ENCODE data around the gene IFI27L1. TPM values are rescaled to one million over a fixed set of nuclear protein-coding genes. Genes with fewer than 3 reads are reported as not detected.

IFI27L1 gene
- total RNA-seq, 6 donors from 2014 or later = 8.0 to 19.8 (median 15.2) TPM

GRCh38 chr14:94046696-94047250, 34.3 kb upstream of the IFI27L1 start:
- TF ChIP-seq EP300 (IDR thresholded peaks at IDR 0.05) (no peak), POLR2AphosphoS5 (IDR thresholded peaks at IDR 0.05) (no peak), POLR2A (IDR thresholded peaks at IDR 0.05) (no peak), CTCF (IDR thresholded peaks at IDR 0.05) (no peak)
- no peak overlapping the region for H3K4me3 ChIP-seq
- DNase-seq = no peak
- H3K27me3 ChIP-seq = no peaks in the 10 kb centered on the region
- H3K4me1 ChIP-seq = peaks cover 6 to 20% (median 9%) of the 10 kb centered on the region in 4 donors
- no peak overlapping the region for H3K27ac ChIP-seq
- H3K36me3 ChIP-seq = peaks cover 28 to 82% (median 74%) of the 10 kb centered on the region in 4 donors
- 80 to 89% methylated on average over 6 to 7 of the region's 7 CpGs for WGBS, 2 donors
- no peaks in the 10 kb centered on the region for H3K9me3 ChIP-seq
- no peak for ATAC-seq (ENCODE audit: low FRiP score in 2 of 2)

GRCh38 chr14:94047581-94047980, 33.5 kb upstream of the IFI27L1 start:
- no peak for TF ChIP-seq CTCF (IDR thresholded peaks at IDR 0.05)
- no peak for TF ChIP-seq EP300 (IDR thresholded peaks at IDR 0.05)
- no peak for TF ChIP-seq POLR2A (IDR thresholded peaks at IDR 0.05)
- TF ChIP-seq POLR2AphosphoS5 (IDR thresholded peaks at IDR 0.05) = no peak
- no peak overlapping the region for H3K4me3 ChIP-seq
- H3K36me3 ChIP-seq = peaks cover 30 to 90% (median 82%) of the 10 kb centered on the region in 4 donors
- no peaks in the 10 kb centered on the region for H3K27me3 ChIP-seq
- WGBS, 2 donors = 90 to 100% methylated on average over 2 to 3 of the region's 3 CpGs
- no peaks in the 10 kb centered on the region for H3K9me3 ChIP-seq
- DNase-seq = no peak
- peaks cover 3 to 12% (median 5%) of the 10 kb centered on the region in 4 donors for H3K4me1 ChIP-seq
- H3K27ac ChIP-seq = no peak overlapping the region
- no peak for ATAC-seq (ENCODE audit: low FRiP score in 2 of 2)

- peaks cover 34 to 98% (median 90%) of the 10 kb centered on the region in 4 donors for H3K36me3 ChIP-seq
- no peaks in the 10 kb centered on the region for H3K27me3 ChIP-seq
Measured at GRCh38 chr14:94048691-94049624, 32.2 kb upstream of the IFI27L1 start.

GRCh38 chr14:94049625-94050023, 31.5 kb upstream of the IFI27L1 start:
- H3K4me3 ChIP-seq = no peak overlapping the region
- H3K27me3 ChIP-seq = no peaks in the 10 kb centered on the region
- H3K9me3 ChIP-seq = no peaks in the 10 kb centered on the region
- DNase-seq = no peak
- no peak for ATAC-seq (ENCODE audit: low FRiP score in 2 of 2)
- peaks cover 0 to 9% (median 5%) of the 10 kb centered on the region in 4 donors for H3K4me1 ChIP-seq
- no peak overlapping the region for H3K27ac ChIP-seq
- no peak for TF ChIP-seq POLR2A (IDR thresholded peaks at IDR 0.05)
- TF ChIP-seq EP300 (IDR thresholded peaks at IDR 0.05) = no peak
- no peak for TF ChIP-seq POLR2AphosphoS5 (IDR thresholded peaks at IDR 0.05)
- TF ChIP-seq CTCF (IDR thresholded peaks at IDR 0.05) = no peak
- peaks cover 36 to 98% (median 94%) of the 10 kb centered on the region in 4 donors for H3K36me3 ChIP-seq
- 90% methylated on average over 2 of the region's 2 CpGs for WGBS, 2 donors

More at GRCh38 chr14:94048691-94049624, 32.2 kb upstream of the IFI27L1 start:
- WGBS, 2 donors = 68 to 78% methylated on average over 10 of the region's 10 CpGs
- Histone ChIP-seq H3K4me3 (no peak overlapping the region), H3K4me1 (peaks cover 0 to 9% (median 5%) of the 10 kb centered on the region in 4 donors), H3K27ac (peak overlapping the region in 1 of 4 donors; percentile 8), H3K9me3 (no peaks in the 10 kb centered on the region)
- no peak for ATAC-seq (ENCODE audit: low FRiP score in 2 of 2)
- DNase-seq = no peak
- no peak for TF ChIP-seq POLR2A (IDR thresholded peaks at IDR 0.05)
- TF ChIP-seq EP300 (IDR thresholded peaks at IDR 0.05) = no peak
- TF ChIP-seq POLR2AphosphoS5 (IDR thresholded peaks at IDR 0.05) = no peak
- no peak for TF ChIP-seq CTCF (IDR thresholded peaks at IDR 0.05)

All from upper lobe of left lung (tissue), 6 donors.